HepG2 (cell line): ENCODE data around the gene CC2D1B. TPM values are rescaled to one million over a fixed set of nuclear protein-coding genes. Genes with fewer than 3 reads are reported as not detected.

Experiments
- SRSF9 ChIP-seq: fragments of 200-400 bp; formaldehyde crosslinking; IDR thresholded peaks from 2 replicates; pipeline ENCODE4 v1.6.1; 2018; ENCODE audit warnings: borderline replicate concordance, mild to moderate bottlenecking, low read depth, low read length; ENCODE audit not compliant: insufficient read depth, poor library complexity, severe bottlenecking
- ZNF264 ChIP-seq: sonication (generic); formaldehyde crosslinking; IDR thresholded peaks from 2 replicates; pipeline ENCODE4 v1.4.0; 2020; ENCODE audit warnings: missing genetic modification reagents
- ZNF430 ChIP-seq: sonication (generic); formaldehyde crosslinking; IDR thresholded peaks from 2 replicates; pipeline ENCODE4 v1.9.0; 2021; ENCODE audit warnings: mild to moderate bottlenecking, missing genetic modification reagents
- polyA plus RNA-seq, 8 experiments: library from polyadenylated mRNA; depleted of rRNA in 3 of 8; stranded (reverse) in 7 of 8; unstranded in 1 of 8; fragments of >200 nt; fragmentation: Illumina TruSeq in 4 of 8; extraction: Trizol in 4 of 8; gene quantifications; 2 replicates each; pipeline versions ENCODE4 v1.2.1 to v1.2.3, GENCODE V29; 2011 to 2016; ENCODE audit warnings: low read depth in 4 of 8, missing spikeins in 1 of 8, mixed read lengths in 1 of 8; ENCODE audit not compliant: insufficient read depth in 1 of 8
- total RNA-seq, 5 experiments: library from RNA; depleted of rRNA; stranded (reverse); fragments of >200 nt; fragmentation: Illumina TruSeq; extraction: Trizol; gene quantifications; 2 replicates each; pipeline ENCODE4 v1.2.3, GENCODE V29; 2016; ENCODE audit warnings: low read depth in 1 of 5
- TF ChIP-seq, protein P1 (sequence below): sonication (generic); formaldehyde crosslinking; IDR thresholded peaks from 2 replicates; pipeline ENCODE4 v1.4.0; 2020; ENCODE audit warnings: missing genetic modification reagents, borderline replicate concordance
- TF ChIP-seq, protein P2 (sequence below): sonication (generic); formaldehyde crosslinking; conservative IDR thresholded peaks from 2 replicates; pipeline ENCODE4 v1.8.0; 2022; ENCODE audit warnings: mild to moderate bottlenecking, moderate library complexity, missing genetic modification reagents
- TF ChIP-seq, protein P3 (sequence below): sonication (generic); formaldehyde crosslinking; IDR thresholded peaks from 2 replicates; pipeline ENCODE4 v1.5.0; 2020; ENCODE audit warnings: mild to moderate bottlenecking, missing genetic modification reagents
- TF ChIP-seq, protein P4 (sequence below): sonication (generic); formaldehyde crosslinking; IDR thresholded peaks from 2 replicates; pipeline ENCODE4 v1.5.0; 2020; ENCODE audit warnings: missing genetic modification reagents
- TF ChIP-seq, protein P5 (sequence below): sonication (generic); formaldehyde crosslinking; IDR thresholded peaks from 2 replicates; pipeline ENCODE4 v1.5.0; 2020; ENCODE audit warnings: mild to moderate bottlenecking, missing genetic modification reagents, borderline replicate concordance

Gene CC2D1B
- total and polyA plus RNA-seq, 2 of the 13 experiments (the other 11 are each of a cell fraction or from before 2014, with no cell fraction given) = 7.2 to 19.2 TPM

DNA sequence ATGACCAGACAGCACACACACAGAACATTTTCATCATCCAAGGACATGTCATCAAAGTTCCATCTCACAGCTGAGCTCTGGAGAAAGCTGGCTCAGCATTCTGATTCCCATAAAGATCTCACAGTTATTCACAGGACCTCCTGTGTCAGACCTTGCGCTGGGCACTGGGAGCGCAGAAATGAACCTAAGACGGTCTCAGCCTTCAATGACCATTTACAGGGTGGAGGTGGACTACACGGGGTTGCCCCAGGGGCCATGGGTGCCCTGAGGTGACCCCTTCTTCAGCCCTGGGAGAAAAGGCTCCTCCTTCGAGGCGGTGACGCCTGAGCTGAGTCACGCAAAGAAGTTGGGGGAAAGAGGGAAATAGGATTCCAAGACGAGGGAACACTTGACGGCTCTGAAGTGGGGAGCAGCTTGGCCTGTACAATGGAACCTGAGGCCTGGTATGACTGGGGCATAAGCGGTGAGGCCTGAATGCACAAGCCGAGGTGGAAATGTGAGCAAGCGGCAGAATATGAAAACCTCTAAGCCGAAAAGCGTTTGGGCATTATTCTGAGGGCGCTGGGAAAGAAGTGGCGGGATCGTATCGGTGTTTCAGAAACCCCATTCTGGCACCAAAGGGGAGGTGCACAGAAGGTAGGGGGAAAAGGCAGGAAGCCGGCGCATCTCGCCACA is 797 bp downstream of the CC2D1B start (continued):
- TF ChIP-seq, protein P1, sequence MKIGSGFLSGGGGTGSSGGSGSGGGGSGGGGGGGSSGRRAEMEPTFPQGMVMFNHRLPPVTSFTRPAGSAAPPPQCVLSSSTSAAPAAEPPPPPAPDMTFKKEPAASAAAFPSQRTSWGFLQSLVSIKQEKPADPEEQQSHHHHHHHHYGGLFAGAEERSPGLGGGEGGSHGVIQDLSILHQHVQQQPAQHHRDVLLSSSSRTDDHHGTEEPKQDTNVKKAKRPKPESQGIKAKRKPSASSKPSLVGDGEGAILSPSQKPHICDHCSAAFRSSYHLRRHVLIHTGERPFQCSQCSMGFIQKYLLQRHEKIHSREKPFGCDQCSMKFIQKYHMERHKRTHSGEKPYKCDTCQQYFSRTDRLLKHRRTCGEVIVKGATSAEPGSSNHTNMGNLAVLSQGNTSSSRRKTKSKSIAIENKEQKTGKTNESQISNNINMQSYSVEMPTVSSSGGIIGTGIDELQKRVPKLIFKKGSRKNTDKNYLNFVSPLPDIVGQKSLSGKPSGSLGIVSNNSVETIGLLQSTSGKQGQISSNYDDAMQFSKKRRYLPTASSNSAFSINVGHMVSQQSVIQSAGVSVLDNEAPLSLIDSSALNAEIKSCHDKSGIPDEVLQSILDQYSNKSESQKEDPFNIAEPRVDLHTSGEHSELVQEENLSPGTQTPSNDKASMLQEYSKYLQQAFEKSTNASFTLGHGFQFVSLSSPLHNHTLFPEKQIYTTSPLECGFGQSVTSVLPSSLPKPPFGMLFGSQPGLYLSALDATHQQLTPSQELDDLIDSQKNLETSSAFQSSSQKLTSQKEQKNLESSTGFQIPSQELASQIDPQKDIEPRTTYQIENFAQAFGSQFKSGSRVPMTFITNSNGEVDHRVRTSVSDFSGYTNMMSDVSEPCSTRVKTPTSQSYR (CRISPR knock-in tag) = no peak
- TF ChIP-seq, protein P2, sequence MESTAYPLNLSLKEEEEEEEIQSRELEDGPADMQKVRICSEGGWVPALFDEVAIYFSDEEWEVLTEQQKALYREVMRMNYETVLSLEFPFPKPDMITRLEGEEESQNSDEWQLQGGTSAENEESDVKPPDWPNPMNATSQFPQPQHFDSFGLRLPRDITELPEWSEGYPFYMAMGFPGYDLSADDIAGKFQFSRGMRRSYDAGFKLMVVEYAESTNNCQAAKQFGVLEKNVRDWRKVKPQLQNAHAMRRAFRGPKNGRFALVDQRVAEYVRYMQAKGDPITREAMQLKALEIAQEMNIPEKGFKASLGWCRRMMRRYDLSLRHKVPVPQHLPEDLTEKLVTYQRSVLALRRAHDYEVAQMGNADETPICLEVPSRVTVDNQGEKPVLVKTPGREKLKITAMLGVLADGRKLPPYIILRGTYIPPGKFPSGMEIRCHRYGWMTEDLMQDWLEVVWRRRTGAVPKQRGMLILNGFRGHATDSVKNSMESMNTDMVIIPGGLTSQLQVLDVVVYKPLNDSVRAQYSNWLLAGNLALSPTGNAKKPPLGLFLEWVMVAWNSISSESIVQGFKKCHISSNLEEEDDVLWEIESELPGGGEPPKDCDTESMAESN (CRISPR knock-in tag) = no peak
- TF ChIP-seq ZNF264 (no peak), SRSF9 (no peak), ZNF430 (CRISPR knock-in tag) (0 out of 2 replicates have a peak, but pooled peaks have one; percentile 40)
- TF ChIP-seq, protein P3, sequence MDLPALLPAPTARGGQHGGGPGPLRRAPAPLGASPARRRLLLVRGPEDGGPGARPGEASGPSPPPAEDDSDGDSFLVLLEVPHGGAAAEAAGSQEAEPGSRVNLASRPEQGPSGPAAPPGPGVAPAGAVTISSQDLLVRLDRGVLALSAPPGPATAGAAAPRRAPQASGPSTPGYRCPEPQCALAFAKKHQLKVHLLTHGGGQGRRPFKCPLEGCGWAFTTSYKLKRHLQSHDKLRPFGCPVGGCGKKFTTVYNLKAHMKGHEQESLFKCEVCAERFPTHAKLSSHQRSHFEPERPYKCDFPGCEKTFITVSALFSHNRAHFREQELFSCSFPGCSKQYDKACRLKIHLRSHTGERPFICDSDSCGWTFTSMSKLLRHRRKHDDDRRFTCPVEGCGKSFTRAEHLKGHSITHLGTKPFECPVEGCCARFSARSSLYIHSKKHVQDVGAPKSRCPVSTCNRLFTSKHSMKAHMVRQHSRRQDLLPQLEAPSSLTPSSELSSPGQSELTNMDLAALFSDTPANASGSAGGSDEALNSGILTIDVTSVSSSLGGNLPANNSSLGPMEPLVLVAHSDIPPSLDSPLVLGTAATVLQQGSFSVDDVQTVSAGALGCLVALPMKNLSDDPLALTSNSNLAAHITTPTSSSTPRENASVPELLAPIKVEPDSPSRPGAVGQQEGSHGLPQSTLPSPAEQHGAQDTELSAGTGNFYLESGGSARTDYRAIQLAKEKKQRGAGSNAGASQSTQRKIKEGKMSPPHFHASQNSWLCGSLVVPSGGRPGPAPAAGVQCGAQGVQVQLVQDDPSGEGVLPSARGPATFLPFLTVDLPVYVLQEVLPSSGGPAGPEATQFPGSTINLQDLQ (CRISPR knock-in tag) = peak; percentile 81
- TF ChIP-seq, protein P4, sequence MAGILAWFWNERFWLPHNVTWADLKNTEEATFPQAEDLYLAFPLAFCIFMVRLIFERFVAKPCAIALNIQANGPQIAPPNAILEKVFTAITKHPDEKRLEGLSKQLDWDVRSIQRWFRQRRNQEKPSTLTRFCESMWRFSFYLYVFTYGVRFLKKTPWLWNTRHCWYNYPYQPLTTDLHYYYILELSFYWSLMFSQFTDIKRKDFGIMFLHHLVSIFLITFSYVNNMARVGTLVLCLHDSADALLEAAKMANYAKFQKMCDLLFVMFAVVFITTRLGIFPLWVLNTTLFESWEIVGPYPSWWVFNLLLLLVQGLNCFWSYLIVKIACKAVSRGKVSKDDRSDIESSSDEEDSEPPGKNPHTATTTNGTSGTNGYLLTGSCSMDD (CRISPR knock-in tag) = no peak
- TF ChIP-seq, protein P5, sequence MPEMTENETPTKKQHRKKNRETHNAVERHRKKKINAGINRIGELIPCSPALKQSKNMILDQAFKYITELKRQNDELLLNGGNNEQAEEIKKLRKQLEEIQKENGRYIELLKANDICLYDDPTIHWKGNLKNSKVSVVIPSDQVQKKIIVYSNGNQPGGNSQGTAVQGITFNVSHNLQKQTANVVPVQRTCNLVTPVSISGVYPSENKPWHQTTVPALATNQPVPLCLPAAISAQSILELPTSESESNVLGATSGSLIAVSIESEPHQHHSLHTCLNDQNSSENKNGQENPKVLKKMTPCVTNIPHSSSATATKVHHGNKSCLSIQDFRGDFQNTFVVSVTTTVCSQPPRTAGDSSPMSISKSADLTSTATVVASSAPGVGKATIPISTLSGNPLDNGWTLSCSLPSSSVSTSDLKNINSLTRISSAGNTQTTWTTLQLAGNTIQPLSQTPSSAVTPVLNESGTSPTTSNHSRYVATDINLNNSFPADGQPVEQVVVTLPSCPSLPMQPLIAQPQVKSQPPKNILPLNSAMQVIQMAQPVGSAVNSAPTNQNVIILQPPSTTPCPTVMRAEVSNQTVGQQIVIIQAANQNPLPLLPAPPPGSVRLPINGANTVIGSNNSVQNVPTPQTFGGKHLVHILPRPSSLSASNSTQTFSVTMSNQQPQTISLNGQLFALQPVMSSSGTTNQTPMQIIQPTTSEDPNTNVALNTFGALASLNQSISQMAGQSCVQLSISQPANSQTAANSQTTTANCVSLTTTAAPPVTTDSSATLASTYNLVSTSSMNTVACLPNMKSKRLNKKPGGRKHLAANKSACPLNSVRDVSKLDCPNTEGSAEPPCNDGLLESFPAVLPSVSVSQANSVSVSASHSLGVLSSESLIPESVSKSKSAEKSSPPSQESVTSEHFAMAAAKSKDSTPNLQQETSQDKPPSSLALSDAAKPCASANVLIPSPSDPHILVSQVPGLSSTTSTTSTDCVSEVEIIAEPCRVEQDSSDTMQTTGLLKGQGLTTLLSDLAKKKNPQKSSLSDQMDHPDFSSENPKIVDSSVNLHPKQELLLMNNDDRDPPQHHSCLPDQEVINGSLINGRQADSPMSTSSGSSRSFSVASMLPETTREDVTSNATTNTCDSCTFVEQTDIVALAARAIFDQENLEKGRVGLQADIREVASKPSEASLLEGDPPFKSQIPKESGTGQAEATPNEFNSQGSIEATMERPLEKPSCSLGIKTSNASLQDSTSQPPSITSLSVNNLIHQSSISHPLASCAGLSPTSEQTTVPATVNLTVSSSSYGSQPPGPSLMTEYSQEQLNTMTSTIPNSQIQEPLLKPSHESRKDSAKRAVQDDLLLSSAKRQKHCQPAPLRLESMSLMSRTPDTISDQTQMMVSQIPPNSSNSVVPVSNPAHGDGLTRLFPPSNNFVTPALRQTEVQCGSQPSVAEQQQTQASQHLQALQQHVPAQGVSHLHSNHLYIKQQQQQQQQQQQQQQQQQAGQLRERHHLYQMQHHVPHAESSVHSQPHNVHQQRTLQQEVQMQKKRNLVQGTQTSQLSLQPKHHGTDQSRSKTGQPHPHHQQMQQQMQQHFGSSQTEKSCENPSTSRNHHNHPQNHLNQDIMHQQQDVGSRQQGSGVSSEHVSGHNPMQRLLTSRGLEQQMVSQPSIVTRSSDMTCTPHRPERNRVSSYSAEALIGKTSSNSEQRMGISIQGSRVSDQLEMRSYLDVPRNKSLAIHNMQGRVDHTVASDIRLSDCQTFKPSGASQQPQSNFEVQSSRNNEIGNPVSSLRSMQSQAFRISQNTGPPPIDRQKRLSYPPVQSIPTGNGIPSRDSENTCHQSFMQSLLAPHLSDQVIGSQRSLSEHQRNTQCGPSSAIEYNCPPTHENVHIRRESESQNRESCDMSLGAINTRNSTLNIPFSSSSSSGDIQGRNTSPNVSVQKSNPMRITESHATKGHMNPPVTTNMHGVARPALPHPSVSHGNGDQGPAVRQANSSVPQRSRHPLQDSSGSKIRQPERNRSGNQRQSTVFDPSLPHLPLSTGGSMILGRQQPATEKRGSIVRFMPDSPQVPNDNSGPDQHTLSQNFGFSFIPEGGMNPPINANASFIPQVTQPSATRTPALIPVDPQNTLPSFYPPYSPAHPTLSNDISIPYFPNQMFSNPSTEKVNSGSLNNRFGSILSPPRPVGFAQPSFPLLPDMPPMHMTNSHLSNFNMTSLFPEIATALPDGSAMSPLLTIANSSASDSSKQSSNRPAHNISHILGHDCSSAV (CRISPR knock-in tag) = no peak
